Measurements from ENCODE around the gene UST.

GRCh38 chr6:148999501-148999900, 252.7 kb downstream of the UST start:
- TF ChIP-seq NFRKB (IDR thresholded peaks at IDR 0.05) (no peak), FOXK2 (IDR thresholded peaks at IDR 0.05) (no peak), HDGF (IDR thresholded peaks at IDR 0.05; ENCODE audit: borderline replicate concordance) (no peak)
